ENCODE measurements around the gene FOXF2.
A peak's percentile ranks its signal among the peaks of the same experiment; 100 is the strongest.

The FOXF2 gene

GRCh38 chr6:1391800-1392309, 2.5 kb downstream of the FOXF2 start:
- no peak for DNase-seq

GRCh38 chr6:1392813-1393640, 3.7 kb downstream of the FOXF2 start:
- DNase-seq, result no peak

GRCh38 chr6:1393641-1394283, 4.4 kb downstream of the FOXF2 start:
- no peak for DNase-seq

GRCh38 chr6:1394514-1395463, 5.4 kb downstream of the FOXF2 start:
- DNase-seq, result no peak

- DNase-seq, result no peak
Measured at GRCh38 chr6:1395506-1395905, 6.1 kb downstream of the FOXF2 start.

GRCh38 chr6:1395941-1396908, 6.8 kb downstream of the FOXF2 start:
- no peak for DNase-seq

- peak; percentile 32 to 69 (median 52) for DNase-seq
Measured at GRCh38 chr6:1396952-1397868, 7.8 kb downstream of the FOXF2 start.

- DNase-seq, result no peak
Measured at GRCh38 chr6:1399085-1399780, 9.9 kb downstream of the FOXF2 start.

GRCh38 chr6:1400126-1400850, 10.9 kb downstream of the FOXF2 start:
- no peak for DNase-seq

GRCh38 chr6:1402369-1402768, 13.0 kb downstream of the FOXF2 start:
- no peak for DNase-seq

GRCh38 chr6:1402868-1403267, 13.5 kb downstream of the FOXF2 start:
- no peak for DNase-seq

GRCh38 chr6:1403851-1404712, 14.7 kb downstream of the FOXF2 start:
- DNase-seq, result no peak

- DNase-seq, result no peak
Measured at GRCh38 chr6:1404713-1405098, 15.3 kb downstream of the FOXF2 start.

GRCh38 chr6:1405221-1405620, 15.8 kb downstream of the FOXF2 start:
- DNase-seq, result no peak

GRCh38 chr6:1406306-1407072, 17.1 kb downstream of the FOXF2 start:
- no peak for DNase-seq

GRCh38 chr6:1407499-1407990, 18.2 kb downstream of the FOXF2 start:
- no peak for DNase-seq

- DNase-seq, result no peak
Measured at GRCh38 chr6:1409774-1410465, 20.5 kb downstream of the FOXF2 start.
